Astrocyte (in vitro differentiated cells and primary cell): ENCODE measurements around the gene NSRP1. TPM values are rescaled to one million over a fixed set of nuclear protein-coding genes. Genes with fewer than 3 reads are reported as not detected.

Experiments
- DNase-seq: peaks from one replicate; pipeline ENCODE4 v3.0.0-alpha.2; 2010; ENCODE audit warnings: low read depth
- FAIRE-seq: peaks from 2 replicates; lab custom pipeline; 2011; peaks lifted over from hg19 to GRCh38; lab: Jason Lieb, UNC
- H2AFZ ChIP-seq: 2 replicates; pipeline ENCODE4 v1.6.0; 2012; ENCODE audit warnings: low read depth, low read length, inconsistent platforms
- H3K27ac ChIP-seq: 2 replicates; pipeline ENCODE4 v1.5.1; 2011; ENCODE audit warnings: low read depth, low read length, inconsistent platforms
- H3K27me3 ChIP-seq: 2 replicates; pipeline ENCODE4 v1.6.0; 2011; ENCODE audit warnings: low read length, inconsistent platforms; ENCODE audit not compliant: insufficient read depth
- H3K36me3 ChIP-seq: 2 replicates; pipeline ENCODE4 v1.5.1; 2011; ENCODE audit warnings: low read length, inconsistent platforms; ENCODE audit not compliant: insufficient read depth
- H3K4me1 ChIP-seq: 2 replicates; pipeline ENCODE4 v1.5.1; 2011; ENCODE audit warnings: low read length, inconsistent platforms; ENCODE audit not compliant: insufficient read depth
- H3K4me2 ChIP-seq: 2 replicates; pipeline ENCODE4 v1.6.0; 2012; ENCODE audit warnings: low read length, inconsistent platforms
- H3K4me3 ChIP-seq: 2 replicates; pipeline ENCODE4 v1.5.1; 2011; ENCODE audit warnings: low read depth, mild to moderate bottlenecking, low read length, inconsistent platforms; ENCODE audit not compliant: insufficient read depth
- H3K79me2 ChIP-seq: 2 replicates; pipeline ENCODE4 v1.6.0; 2012; ENCODE audit warnings: mild to moderate bottlenecking, low read length, inconsistent platforms; ENCODE audit not compliant: insufficient read depth
- H3K9ac ChIP-seq: 2 replicates; pipeline ENCODE4 v1.6.0; 2012; ENCODE audit warnings: mild to moderate bottlenecking, low read length, inconsistent platforms
- H3K9me3 ChIP-seq: 2 replicates; pipeline ENCODE4 v1.5.1; 2012; ENCODE audit warnings: low read depth, mild to moderate bottlenecking, low read length, inconsistent platforms; ENCODE audit not compliant: insufficient read depth
- H4K20me1 ChIP-seq: 2 replicates; pipeline ENCODE4 v1.6.0; 2012; ENCODE audit warnings: low read length, inconsistent platforms; ENCODE audit not compliant: insufficient read depth
- H3K27ac Mint-ChIP-seq: one replicate; pipeline ENCODE4 v1.8.0; 2021; ENCODE audit warnings: mild to moderate bottlenecking, mixed read lengths; ENCODE audit not compliant: unreplicated experiment
- H3K27me3 Mint-ChIP-seq: one replicate; pipeline ENCODE4 v1.8.0; 2021; ENCODE audit warnings: low read depth, mixed read lengths; ENCODE audit not compliant: unreplicated experiment
- H3K36me3 Mint-ChIP-seq: one replicate; pipeline ENCODE4 v1.8.0; 2021; ENCODE audit warnings: low read depth, mixed read lengths; ENCODE audit not compliant: unreplicated experiment
- H3K4me1 Mint-ChIP-seq: one replicate; pipeline ENCODE4 v1.8.0; 2021; ENCODE audit warnings: low read depth, mixed read lengths; ENCODE audit not compliant: unreplicated experiment
- H3K4me3 Mint-ChIP-seq: one replicate; pipeline ENCODE4 v1.8.0; 2021; ENCODE audit warnings: mild to moderate bottlenecking, moderate library complexity, mixed read lengths; ENCODE audit not compliant: unreplicated experiment
- H3K9me3 Mint-ChIP-seq: one replicate; pipeline ENCODE4 v1.8.0; 2021; ENCODE audit warnings: mild to moderate bottlenecking, mixed read lengths; ENCODE audit not compliant: unreplicated experiment
- EZH2 ChIP-seq: IDR thresholded peaks from 2 replicates; pipeline ENCODE4 v1.6.1; 2012; ENCODE audit warnings: mild to moderate bottlenecking, low read length, inconsistent platforms; ENCODE audit not compliant: insufficient read depth
- total RNA-seq: library from RNA; stranded (reverse); gene quantifications from 2 replicates; pipeline ENCODE4 v1.2.1, GENCODE V29; 2021
- TF ChIP-seq, protein P1 (sequence below): IDR thresholded peaks from 2 replicates; pipeline ENCODE4 v1.5.1; 2011; ENCODE audit warnings: low read depth, mild to moderate bottlenecking, inconsistent platforms, low read length, moderate library complexity; ENCODE audit not compliant: insufficient read depth

NSRP1 gene
- total RNA-seq, 1 donor from 2014 or later, result 17.7 TPM

- H3K4me1 ChIP-seq, result no peaks in the 10 kb centered on the region
- peaks cover 23% of the 10 kb centered on the region for H4K20me1 ChIP-seq
- Mint-ChIP-seq H3K4me1 (no peaks in the 10 kb centered on the region), H3K27ac (no peak overlapping the region), H3K4me3 (no peak overlapping the region), H3K9me3 (no peaks in the 10 kb centered on the region), H3K36me3 (peaks cover 2% of the 10 kb centered on the region), H3K27me3 (no peaks in the 10 kb centered on the region)
- no peak for FAIRE-seq
- H3K4me2 ChIP-seq, result no peak overlapping the region
- no peak overlapping the region for H2AFZ ChIP-seq
- no peaks in the 10 kb centered on the region for H3K27me3 ChIP-seq
- peaks cover 77% of the 10 kb centered on the region for H3K79me2 ChIP-seq
- no peak overlapping the region for H3K27ac ChIP-seq
- H3K4me3 ChIP-seq, result no peak overlapping the region
- H3K9me3 ChIP-seq, result no peaks in the 10 kb centered on the region
- TF ChIP-seq, protein P1, sequence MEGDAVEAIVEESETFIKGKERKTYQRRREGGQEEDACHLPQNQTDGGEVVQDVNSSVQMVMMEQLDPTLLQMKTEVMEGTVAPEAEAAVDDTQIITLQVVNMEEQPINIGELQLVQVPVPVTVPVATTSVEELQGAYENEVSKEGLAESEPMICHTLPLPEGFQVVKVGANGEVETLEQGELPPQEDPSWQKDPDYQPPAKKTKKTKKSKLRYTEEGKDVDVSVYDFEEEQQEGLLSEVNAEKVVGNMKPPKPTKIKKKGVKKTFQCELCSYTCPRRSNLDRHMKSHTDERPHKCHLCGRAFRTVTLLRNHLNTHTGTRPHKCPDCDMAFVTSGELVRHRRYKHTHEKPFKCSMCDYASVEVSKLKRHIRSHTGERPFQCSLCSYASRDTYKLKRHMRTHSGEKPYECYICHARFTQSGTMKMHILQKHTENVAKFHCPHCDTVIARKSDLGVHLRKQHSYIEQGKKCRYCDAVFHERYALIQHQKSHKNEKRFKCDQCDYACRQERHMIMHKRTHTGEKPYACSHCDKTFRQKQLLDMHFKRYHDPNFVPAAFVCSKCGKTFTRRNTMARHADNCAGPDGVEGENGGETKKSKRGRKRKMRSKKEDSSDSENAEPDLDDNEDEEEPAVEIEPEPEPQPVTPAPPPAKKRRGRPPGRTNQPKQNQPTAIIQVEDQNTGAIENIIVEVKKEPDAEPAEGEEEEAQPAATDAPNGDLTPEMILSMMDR, result no peak
- TF ChIP-seq EZH2, result no peak
- DNase-seq, result no peak
- H3K9ac ChIP-seq, result no peak overlapping the region
- H3K36me3 ChIP-seq, result peaks cover 3% of the 10 kb centered on the region
Measured at GRCh38 chr17:30165960-30166359, 49.3 kb downstream of the NSRP1 start.

DNA sequence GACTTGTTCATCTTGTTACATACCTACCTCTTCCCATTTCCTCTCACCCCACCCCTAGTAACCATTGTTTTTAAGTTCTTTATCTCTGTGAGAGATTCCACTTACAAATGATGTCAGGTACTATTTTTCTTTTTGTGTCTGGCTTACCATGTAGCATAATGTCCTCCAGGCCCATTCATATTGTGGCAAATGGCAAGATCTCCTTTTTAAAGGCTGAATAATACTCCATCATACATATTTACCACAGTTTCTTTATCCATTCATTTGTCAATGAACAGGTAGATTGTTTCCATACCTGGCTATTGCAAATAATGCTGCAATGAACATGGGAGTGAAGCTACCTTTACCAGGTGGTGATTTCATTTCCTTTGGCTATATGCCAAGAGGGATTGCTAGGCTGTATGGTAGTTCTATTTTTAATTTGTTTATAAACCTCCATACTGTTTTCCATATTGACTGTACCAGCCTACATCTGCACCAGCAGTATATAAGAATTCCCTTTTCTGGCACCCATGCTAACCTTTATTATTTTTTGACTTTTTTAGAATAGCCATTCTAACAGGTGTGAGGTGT, 53.9 kb downstream of the NSRP1 start:
- no peak overlapping the region for H3K27ac ChIP-seq
- Mint-ChIP-seq H3K27ac (no peak overlapping the region), H3K36me3 (peaks cover 2% of the 10 kb centered on the region), H3K9me3 (no peaks in the 10 kb centered on the region), H3K4me1 (no peaks in the 10 kb centered on the region), H3K4me3 (no peak overlapping the region), H3K27me3 (no peaks in the 10 kb centered on the region)
- H3K4me3 ChIP-seq, result no peak overlapping the region
- no peaks in the 10 kb centered on the region for H3K9me3 ChIP-seq
- TF ChIP-seq EZH2, result no peak
- TF ChIP-seq, protein P1, result no peak
- no peak for DNase-seq
- FAIRE-seq, result no peak
- no peaks in the 10 kb centered on the region for H3K27me3 ChIP-seq
- no peak overlapping the region for H3K4me2 ChIP-seq
- H3K9ac ChIP-seq, result no peak overlapping the region
- no peak overlapping the region for H2AFZ ChIP-seq
- peaks cover 47% of the 10 kb centered on the region for H3K79me2 ChIP-seq
- H3K4me1 ChIP-seq, result no peaks in the 10 kb centered on the region
- H4K20me1 ChIP-seq, result peaks cover 13% of the 10 kb centered on the region
- peaks cover 22% of the 10 kb centered on the region for H3K36me3 ChIP-seq

DNA sequence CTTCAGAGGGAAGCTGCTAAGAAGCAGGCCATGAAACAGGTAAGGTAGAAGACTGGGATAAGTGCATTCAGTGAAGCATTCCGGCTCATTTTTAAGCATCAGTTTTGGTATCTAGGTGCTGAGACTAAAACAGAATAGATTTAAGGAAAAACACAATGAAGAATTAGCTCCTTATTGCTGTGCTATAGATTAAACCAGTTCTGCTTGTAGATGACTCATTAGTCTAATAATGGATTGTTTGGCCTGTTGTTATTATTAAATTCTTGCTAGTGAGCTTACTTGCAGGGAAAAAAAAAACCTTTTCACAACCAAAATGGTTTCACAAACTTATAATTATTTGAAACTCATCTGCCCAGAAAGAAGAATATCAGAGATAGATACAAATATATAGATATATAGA, 55.9 kb downstream of the NSRP1 start:
- Histone ChIP-seq H3K4me2 (no peak overlapping the region), H3K27me3 (no peaks in the 10 kb centered on the region), H3K9me3 (no peaks in the 10 kb centered on the region), H3K4me3 (no peak overlapping the region), H3K79me2 (peaks cover 34% of the 10 kb centered on the region), H3K4me1 (no peaks in the 10 kb centered on the region), H3K27ac (no peak overlapping the region), H2AFZ (no peak overlapping the region), H4K20me1 (peaks cover 19% of the 10 kb centered on the region), H3K9ac (no peak overlapping the region), H3K36me3 (peaks cover 24% of the 10 kb centered on the region)
- H3K9me3 Mint-ChIP-seq, result no peaks in the 10 kb centered on the region
- no peak overlapping the region for H3K27ac Mint-ChIP-seq
- FAIRE-seq (no peak), DNase-seq (no peak)
- H3K4me3 Mint-ChIP-seq, result no peak overlapping the region
- TF ChIP-seq EZH2, result no peak
- TF ChIP-seq, protein P1, result no peak
- H3K36me3 Mint-ChIP-seq, result no peaks in the 10 kb centered on the region
- H3K4me1 Mint-ChIP-seq, result no peaks in the 10 kb centered on the region
- no peaks in the 10 kb centered on the region for H3K27me3 Mint-ChIP-seq
